Left kidney (tissue), 2 donors: Measurements from ENCODE around the gene KLK4. TPM values are rescaled to one million over a fixed set of nuclear protein-coding genes. Genes with fewer than 3 reads are reported as not detected.

Experiments used
- DNase-seq: peaks from one replicate; pipeline ENCODE4 v3.0.0-alpha.2; 2013
- polyA plus RNA-seq: library from polyadenylated mRNA; unstranded; fragments of 120-200 nt; gene quantifications from one replicate; pipeline ENCODE4 v1.2.1, GENCODE V29; 2013; ENCODE audit not compliant: insufficient read length

The KLK4 gene
- polyA plus RNA-seq, 1 donor, result not detected

GRCh38 chr19:50878851-50879250 lies 32.3 kb downstream of the KLK4 start:
- DNase-seq, result no peak

GRCh38 chr19:50877338-50877737 lies 33.9 kb downstream of the KLK4 start:
- DNase-seq, result no peak

GRCh38 chr19:50876456-50876855 lies 34.7 kb downstream of the KLK4 start:
- DNase-seq, result no peak

- no peak for DNase-seq
Observed at GRCh38 chr19:50875795-50876422, 35.3 kb downstream of the KLK4 start.

- no peak for DNase-seq
Observed at GRCh38 chr19:50874211-50874610, 37.0 kb downstream of the KLK4 start.

GRCh38 chr19:50873056-50873455 lies 38.1 kb downstream of the KLK4 start, which contains the start of gene KLK2:
KLK2 (plus strand) TSS chr19:50873439; CDS start chr19:50873474, 35 bp downstream.
- DNase-seq, result no peak

- DNase-seq, result no peak
Observed at GRCh38 chr19:50870417-50871089, 40.6 kb downstream of the KLK4 start.

- no peak for DNase-seq
Observed at GRCh38 chr19:50869479-50869878, 41.7 kb downstream of the KLK4 start.

- DNase-seq, result no peak
Observed at GRCh38 chr19:50861496-50862286, 49.5 kb downstream of the KLK4 start.

GRCh38 chr19:50861010-50861409 lies 50.2 kb downstream of the KLK4 start:
- no peak for DNase-seq

GRCh38 chr19:50859849-50860248 lies 51.3 kb downstream of the KLK4 start:
- no peak for DNase-seq

- no peak for DNase-seq
Observed at GRCh38 chr19:50858886-50859285, 52.3 kb downstream of the KLK4 start.

GRCh38 chr19:50857366-50857765 lies 53.8 kb downstream of the KLK4 start:
- no peak for DNase-seq

Other genes with a start within 250 kb of the KLK4 start
- gene SHANK1, start 191.6 kb downstream of the KLK4 start, polyA plus RNA-seq, result 4.8 TPM
- 22.3 TPM for gene CLEC11A, start 188.0 kb downstream of the KLK4 start, polyA plus RNA-seq
- gene GPR32, start 140.9 kb downstream of the KLK4 start, polyA plus RNA-seq, result not detected
- 0.23 TPM for gene ACP4, start 121.0 kb downstream of the KLK4 start, polyA plus RNA-seq
- 0.96 TPM for gene KLK1, start 87.6 kb downstream of the KLK4 start, polyA plus RNA-seq
- not detected for gene KLK15, start 77.8 kb downstream of the KLK4 start, polyA plus RNA-seq
- 0.68 TPM for gene KLK3, start 56.5 kb downstream of the KLK4 start, polyA plus RNA-seq
- 0.27 TPM for gene KLK2, start 38.0 kb downstream of the KLK4 start, polyA plus RNA-seq
- gene KLK5, start 41.6 kb upstream of the KLK4 start, polyA plus RNA-seq, result 1.2 TPM
- gene KLK6, start 58.2 kb upstream of the KLK4 start, polyA plus RNA-seq, result 28.0 TPM
- gene KLK7, start 72.5 kb upstream of the KLK4 start, polyA plus RNA-seq, result 4.6 TPM
- 3.9 TPM for gene KLK8, start 90.2 kb upstream of the KLK4 start, polyA plus RNA-seq
- 0.17 TPM for gene KLK10, start 108.3 kb upstream of the KLK4 start, polyA plus RNA-seq
- gene KLK11, start 115.2 kb upstream of the KLK4 start, polyA plus RNA-seq, result 0.15 TPM
- not detected for gene KLK12, start 123.6 kb upstream of the KLK4 start, polyA plus RNA-seq
- 0.76 TPM for gene KLK13, start 153.7 kb upstream of the KLK4 start, polyA plus RNA-seq
- gene KLK14, start 171.5 kb upstream of the KLK4 start, polyA plus RNA-seq, result 0.45 TPM
- 1.8 TPM for gene CTU1, start 197.0 kb upstream of the KLK4 start, polyA plus RNA-seq
- 1.4 TPM for gene SIGLEC9, start 213.5 kb upstream of the KLK4 start, polyA plus RNA-seq
- not detected for gene SIGLEC7, start 230.9 kb upstream of the KLK4 start, polyA plus RNA-seq